HG03442 (cell line): Measurements from ENCODE around the gene PITPNM1.
"Not testable (repeated sequence)": the region's sequence is repeated elsewhere in the genome, so short reads cannot be mapped to it uniquely, and the experiment has no call there.

Experiments used
- ATAC-seq: cut with Tn5 transposase; IDR thresholded peaks from one replicate; pipeline ENCODE4 v1.9.1; 2021; ENCODE audit warnings: mild to moderate bottlenecking, moderate library complexity; ENCODE audit not compliant: unreplicated experiment

PITPNM1 gene

GRCh38 chr11:67468056-67468455, 37.1 kb downstream of the PITPNM1 start:
- ATAC-seq: no peak

- no peak for ATAC-seq
Measured at GRCh38 chr11:67466962-67467771, 38.0 kb downstream of the PITPNM1 start.

GRCh38 chr11:67466367-67466766, 38.8 kb downstream of the PITPNM1 start:
- no peak for ATAC-seq

GRCh38 chr11:67465530-67465929, 39.6 kb downstream of the PITPNM1 start:
- ATAC-seq: not testable (repeated sequence)

- no peak for ATAC-seq
Measured at GRCh38 chr11:67465189-67465510, 40.0 kb downstream of the PITPNM1 start.

- peak; percentile 40 for ATAC-seq
Measured at GRCh38 chr11:67464411-67465188, 40.6 kb downstream of the PITPNM1 start.

GRCh38 chr11:67463680-67464410, 41.3 kb downstream of the PITPNM1 start:
- ATAC-seq: no peak

GRCh38 chr11:67463186-67463585, 42.0 kb downstream of the PITPNM1 start:
- ATAC-seq: no peak

- ATAC-seq: no peak
Measured at GRCh38 chr11:67458266-67458665, 46.9 kb downstream of the PITPNM1 start.

GRCh38 chr11:67457453-67457852, 47.7 kb downstream of the PITPNM1 start:
- no peak for ATAC-seq

- no peak for ATAC-seq
Measured at GRCh38 chr11:67456068-67456705, 49.0 kb downstream of the PITPNM1 start.

- no peak for ATAC-seq
Measured at GRCh38 chr11:67455054-67455453, 50.1 kb downstream of the PITPNM1 start, which contains the start of gene CABP4. Gene CABP4, plus strand, starts transcription at chr11:67455354. Its CDS starts 70 bp downstream, at chr11:67455424.

- ATAC-seq: no peak
Measured at GRCh38 chr11:67453816-67454732, 51.1 kb downstream of the PITPNM1 start.

GRCh38 chr11:67452141-67452952, 52.8 kb downstream of the PITPNM1 start, which contains the start of gene GPR152:
Gene GPR152, minus strand, starts transcription at chr11:67452729. Its CDS starts 5 bp downstream, at chr11:67452724.
- ATAC-seq: no peak

- ATAC-seq: no peak
Measured at GRCh38 chr11:67451658-67451976, 53.5 kb downstream of the PITPNM1 start.

GRCh38 chr11:67450796-67451657, 54.1 kb downstream of the PITPNM1 start:
- no peak for ATAC-seq

GRCh38 chr11:67449116-67449844, 55.9 kb downstream of the PITPNM1 start:
- no peak for ATAC-seq
